GM23338 (cell line): Measurements from ENCODE around the gene SMIM41. TPM values are rescaled to one million over a fixed set of nuclear protein-coding genes. Genes with fewer than 3 reads are reported as not detected.

Experiments
- ATAC-seq: fragments of 200-7000 bp; cut with Tn5 transposase; 3 replicates; pipeline ENCODE4 v1.9.1; 2020
- DNase-seq: peaks from one replicate; pipeline ENCODE4 v3.0.0-alpha.2; 2015; ENCODE audit warnings: low spot score
- H2AFZ ChIP-seq: fragments of 200-600 bp; sonication (generic); 2 replicates; pipeline ENCODE4 v1.8.0; 2016; ENCODE audit warnings: antibody characterized with exemption, mild to moderate bottlenecking, moderate library complexity
- H3F3A ChIP-seq: fragments of 200-600 bp; sonication (generic); replicated peaks from 2 replicates; pipeline ENCODE4 v1.8.0; 2017; ENCODE audit warnings: antibody characterized with exemption, mixed run types, low read depth
- H3K27ac ChIP-seq: fragments of 200-600 bp; sonication (generic); 2 replicates; pipeline ENCODE4 v1.6.1; 2016; ENCODE audit warnings: low read depth
- H3K27me3 ChIP-seq: fragments of 200-600 bp; sonication (generic); 2 replicates; pipeline ENCODE4 v1.8.0; 2016; ENCODE audit warnings: mild to moderate bottlenecking, mixed run types, moderate library complexity; ENCODE audit not compliant: insufficient read depth
- H3K36me3 ChIP-seq: fragments of 200-600 bp; sonication (generic); 2 replicates; pipeline ENCODE4 v1.8.0; 2016; ENCODE audit warnings: mild to moderate bottlenecking; ENCODE audit not compliant: insufficient read depth
- H3K4me1 ChIP-seq: fragments of 200-600 bp; sonication (generic); 2 replicates; pipeline ENCODE4 v1.8.0; 2016; ENCODE audit warnings: mild to moderate bottlenecking, moderate library complexity; ENCODE audit not compliant: insufficient read depth
- H3K4me2 ChIP-seq: fragments of 200-600 bp; sonication (generic); 2 replicates; pipeline ENCODE4 v1.7.1; 2017; ENCODE audit warnings: mixed run types
- H3K4me3 ChIP-seq: fragments of 200-600 bp; sonication (generic); 2 replicates; pipeline ENCODE4 v1.6.1; 2016; ENCODE audit warnings: mixed run types
- H3K79me2 ChIP-seq: fragments of 200-600 bp; sonication (generic); replicated peaks from 2 replicates; pipeline ENCODE4 v1.8.0; 2017; ENCODE audit warnings: mild to moderate bottlenecking; ENCODE audit not compliant: insufficient read depth
- H3K9me2 ChIP-seq: fragments of 200-600 bp; sonication (generic); 2 replicates; pipeline ENCODE4 v1.8.0; 2017; ENCODE audit not compliant: insufficient read depth
- H4K20me1 ChIP-seq: fragments of 200-600 bp; sonication (generic); replicated peaks from 2 replicates; pipeline ENCODE4 v1.8.0; 2017; ENCODE audit warnings: mild to moderate bottlenecking; ENCODE audit not compliant: insufficient read depth
- H3K27ac Mint-ChIP-seq: 2 replicates; pipeline ENCODE4 v1.8.0; 2020; ENCODE audit warnings: inconsistent platforms, mild to moderate bottlenecking, moderate library complexity, mixed read lengths
- H3K27me3 Mint-ChIP-seq: 3 replicates; pipeline ENCODE4 v1.8.0; 2022; ENCODE audit warnings: low read depth, mild to moderate bottlenecking, moderate library complexity, mixed read lengths, inconsistent platforms; ENCODE audit not compliant: insufficient read depth, poor library complexity
- H3K36me3 Mint-ChIP-seq: 3 replicates; pipeline ENCODE4 v1.8.0; 2021; ENCODE audit warnings: low read depth, mild to moderate bottlenecking, inconsistent platforms, moderate library complexity, mixed read lengths
- H3K4me1 Mint-ChIP-seq: 3 replicates; pipeline ENCODE4 v1.8.0; 2020; ENCODE audit warnings: mild to moderate bottlenecking, inconsistent platforms, mixed read lengths
- H3K4me3 Mint-ChIP-seq: 3 replicates; pipeline ENCODE4 v1.8.0; 2021; ENCODE audit warnings: moderate library complexity, mild to moderate bottlenecking, inconsistent platforms, mixed read lengths
- H3K9me3 Mint-ChIP-seq: 3 replicates; pipeline ENCODE4 v1.8.0; 2020; ENCODE audit warnings: moderate library complexity, mild to moderate bottlenecking, inconsistent platforms, mixed read lengths
- CREB1 ChIP-seq: fragments of 250-450 bp; sonication (Bioruptor Pico); IDR thresholded peaks from 2 replicates; pipeline ENCODE4 v1.5.0; 2020; ENCODE audit warnings: low read depth, mild to moderate bottlenecking, moderate library complexity
- EZH2 ChIP-seq: fragments of 200-600 bp; sonication (generic); IDR thresholded peaks from one replicate; pipeline ENCODE4 v1.8.0; 2017; ENCODE audit warnings: antibody characterized with exemption, mild to moderate bottlenecking, low read depth; ENCODE audit not compliant: unreplicated experiment
- EZH2phosphoT487 ChIP-seq: fragments of 200-600 bp; sonication (generic); IDR thresholded peaks from one replicate; pipeline ENCODE4 v1.8.1; 2018; ENCODE audit warnings: antibody characterized with exemption; ENCODE audit not compliant: unreplicated experiment
- JUNB ChIP-seq: IDR thresholded peaks from one replicate; pipeline ENCODE4 v1.6.1; 2016; ENCODE audit warnings: antibody characterized with exemption; ENCODE audit not compliant: unreplicated experiment
- NANOG ChIP-seq: IDR thresholded peaks from 2 replicates; pipeline ENCODE4 v1.6.1; 2016; ENCODE audit warnings: antibody characterized with exemption, borderline replicate concordance
- POLR2AphosphoS5 ChIP-seq: IDR thresholded peaks from 2 replicates; pipeline ENCODE4 v1.6.1; 2016; ENCODE audit warnings: antibody characterized with exemption, low read depth
- STAT1 ChIP-seq: IDR thresholded peaks from one replicate; pipeline ENCODE4 v1.6.1; 2016; ENCODE audit warnings: antibody characterized with exemption; ENCODE audit not compliant: unreplicated experiment
- ZNF114 ChIP-seq: fragments of 250-450 bp; sonication (Bioruptor Pico); IDR thresholded peaks from 2 replicates; pipeline ENCODE4 v1.5.0; 2020; ENCODE audit warnings: mild to moderate bottlenecking, moderate library complexity
- ZNF331 ChIP-seq: fragments of 250-450 bp; sonication (Bioruptor Pico); IDR thresholded peaks from 2 replicates; pipeline ENCODE4 v1.5.0; 2020; ENCODE audit warnings: low read depth, mild to moderate bottlenecking, moderate library complexity
- polyA plus RNA-seq: library from polyadenylated mRNA; unstranded; fragments of >200 nt; fragmentation: Nextera tagmentation; extraction: Ambion mirVana; gene quantifications from 2 replicates; pipeline ENCODE4 v1.2.1, GENCODE V29; 2016
- total RNA-seq: library from RNA; depleted of rRNA; stranded (reverse); fragments of >200 nt; shearing (Covaris generic); gene quantifications from 2 replicates; pipeline ENCODE4 v1.2.3, GENCODE V29; 2014
- TF ChIP-seq, protein P1 (sequence below): IDR thresholded peaks from 2 replicates; pipeline ENCODE4 v1.6.1; 2016; ENCODE audit warnings: antibody characterized with exemption
- TF ChIP-seq, protein P2 (sequence below): IDR thresholded peaks from one replicate; pipeline ENCODE4 v1.6.1; 2018; ENCODE audit warnings: antibody characterized with exemption; ENCODE audit not compliant: unreplicated experiment

The SMIM41 gene
- total and polyA plus RNA-seq, 2 experiments from 2014 or later = 0.66 TPM

DNA sequence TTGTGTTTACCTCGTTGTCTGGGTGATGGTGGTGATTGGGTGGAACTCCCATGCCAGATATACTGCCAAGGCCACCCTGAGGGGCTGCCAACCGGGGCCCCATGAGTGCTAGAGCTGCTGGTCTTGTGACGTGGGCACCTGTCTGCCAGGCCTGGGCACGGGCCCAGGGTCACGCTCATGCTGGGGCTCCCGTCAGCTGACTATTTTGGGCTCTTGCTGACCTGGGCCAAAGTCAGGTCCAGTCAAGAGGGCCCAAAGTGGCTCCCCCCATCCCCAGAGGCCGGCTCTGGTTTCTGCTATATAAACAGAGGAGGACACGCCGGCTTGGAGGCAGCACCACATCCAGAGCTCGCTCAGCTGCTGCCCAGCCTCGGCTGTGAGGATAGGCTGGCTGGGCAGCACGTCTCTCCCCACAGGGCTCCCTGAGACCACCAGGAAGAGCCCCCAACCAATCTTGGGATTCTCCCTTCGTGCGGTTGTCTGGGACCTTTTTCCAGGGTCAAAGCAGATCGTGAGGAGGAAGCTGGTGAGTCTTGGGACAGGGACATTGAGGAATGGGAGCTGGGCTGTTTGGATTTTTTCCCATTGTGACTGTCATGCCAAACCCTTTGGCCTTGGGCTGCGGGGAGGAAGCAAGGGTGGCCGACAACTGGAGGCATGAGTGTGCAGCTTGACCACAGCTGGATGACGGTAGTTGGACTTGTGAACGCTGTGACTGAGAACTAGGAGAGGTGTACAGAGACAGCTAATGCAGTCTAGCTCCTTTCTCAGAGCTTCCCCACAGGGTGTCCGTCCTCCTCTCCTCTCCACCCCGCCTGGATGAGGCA, 35.9 kb upstream of the SMIM41 start:
- no peak overlapping the region for H2AFZ ChIP-seq
- peaks cover 14% of the 10 kb centered on the region for H3K27me3 ChIP-seq
- H3K9me2 ChIP-seq = no peaks in the 10 kb centered on the region
- H3K27me3 Mint-ChIP-seq = peaks cover 12% of the 10 kb centered on the region
- no peak overlapping the region for H3K4me2 ChIP-seq
- H3K4me1 ChIP-seq = no peaks in the 10 kb centered on the region
- H3K36me3 Mint-ChIP-seq = peaks cover 11% of the 10 kb centered on the region; the same call in 2 of the 3 replicates
- H4K20me1 ChIP-seq = peaks cover 7% of the 10 kb centered on the region
- peaks cover 9% of the 10 kb centered on the region; the same call in 1 of the 2 replicates for H3K79me2 ChIP-seq
- no peak for TF ChIP-seq POLR2AphosphoS5
- no peak for TF ChIP-seq NANOG
- TF ChIP-seq, protein P1, sequence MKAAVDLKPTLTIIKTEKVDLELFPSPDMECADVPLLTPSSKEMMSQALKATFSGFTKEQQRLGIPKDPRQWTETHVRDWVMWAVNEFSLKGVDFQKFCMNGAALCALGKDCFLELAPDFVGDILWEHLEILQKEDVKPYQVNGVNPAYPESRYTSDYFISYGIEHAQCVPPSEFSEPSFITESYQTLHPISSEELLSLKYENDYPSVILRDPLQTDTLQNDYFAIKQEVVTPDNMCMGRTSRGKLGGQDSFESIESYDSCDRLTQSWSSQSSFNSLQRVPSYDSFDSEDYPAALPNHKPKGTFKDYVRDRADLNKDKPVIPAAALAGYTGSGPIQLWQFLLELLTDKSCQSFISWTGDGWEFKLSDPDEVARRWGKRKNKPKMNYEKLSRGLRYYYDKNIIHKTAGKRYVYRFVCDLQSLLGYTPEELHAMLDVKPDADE = no peak
- no peak for TF ChIP-seq STAT1
- TF ChIP-seq ZNF331 (CRISPR knock-in tag) = no peak
- ATAC-seq (no peak), DNase-seq (no peak)
- peak overlapping the region; percentile 62; the same call in 1 of the 2 replicates for H3K27ac Mint-ChIP-seq
- no peaks in the 10 kb centered on the region for H3K9me3 Mint-ChIP-seq
- H3K36me3 ChIP-seq = no peaks in the 10 kb centered on the region
- H3K27ac ChIP-seq = no peak overlapping the region
- H3F3A ChIP-seq = peaks cover 2% of the 10 kb centered on the region; the same call in 1 of the 2 replicates
- H3K4me1 Mint-ChIP-seq = peaks cover 10% of the 10 kb centered on the region
- H3K4me3 Mint-ChIP-seq = no peak overlapping the region
- H3K4me3 ChIP-seq = no peak overlapping the region

DNA sequence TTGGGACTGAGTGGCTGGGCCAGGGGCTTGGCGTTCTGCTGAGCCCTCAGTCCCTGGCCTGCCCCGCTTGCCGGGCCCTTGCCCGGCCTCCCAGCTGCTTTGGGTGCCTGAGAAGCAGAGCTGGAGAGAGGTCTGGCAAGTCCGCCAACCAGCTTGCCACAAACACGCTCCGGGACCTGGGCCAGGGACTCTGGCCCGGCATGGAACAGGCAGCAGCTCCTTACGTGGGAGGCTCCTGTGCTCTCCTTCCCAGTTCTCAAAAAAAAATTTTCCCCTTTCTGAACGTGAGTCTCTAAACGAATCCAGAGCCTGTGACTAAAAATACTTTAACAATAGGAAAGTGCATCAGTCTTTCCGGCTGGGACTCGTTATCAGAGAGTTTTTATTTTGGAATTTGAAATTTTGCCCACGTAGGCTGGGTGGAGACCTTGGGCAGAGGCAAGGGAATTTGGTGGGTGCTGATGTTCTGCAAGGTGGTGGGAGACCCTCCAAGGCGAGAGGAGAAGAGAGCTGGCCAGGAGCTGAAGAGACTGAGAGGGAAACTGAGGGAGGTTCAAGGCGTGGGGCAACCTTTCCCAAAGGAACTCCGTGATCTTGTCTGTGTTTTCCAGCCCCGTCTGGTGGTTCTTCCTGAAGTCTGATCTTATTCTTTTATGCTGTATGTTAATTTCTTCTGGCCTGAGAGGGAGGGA, 35.1 kb upstream of the SMIM41 start:
- Histone ChIP-seq H2AFZ (no peak overlapping the region), H3K79me2 (0 out of 2 replicates have a peak, but pooled peaks cover under 1% of the 10 kb centered on the region), H3K4me3 (no peak overlapping the region), H3K4me2 (no peak overlapping the region), H3K9me2 (no peaks in the 10 kb centered on the region), H3K27ac (no peak overlapping the region), H3K36me3 (no peaks in the 10 kb centered on the region), H3F3A (0 out of 2 replicates have a peak, but pooled peaks cover 2% of the 10 kb centered on the region), H3K27me3 (peaks cover 19% of the 10 kb centered on the region), H3K4me1 (no peaks in the 10 kb centered on the region), H4K20me1 (peaks cover 8% of the 10 kb centered on the region)
- H3K4me1 Mint-ChIP-seq = peaks cover 14% of the 10 kb centered on the region
- H3K36me3 Mint-ChIP-seq = peaks cover 11% of the 10 kb centered on the region; the same call in 2 of the 3 replicates
- ATAC-seq (no peak), DNase-seq (no peak)
- no peak overlapping the region for H3K4me3 Mint-ChIP-seq
- H3K27ac Mint-ChIP-seq = no peak overlapping the region
- H3K9me3 Mint-ChIP-seq = no peaks in the 10 kb centered on the region; the same call in 2 of the 3 replicates
- H3K27me3 Mint-ChIP-seq = peaks cover 20% of the 10 kb centered on the region
- TF ChIP-seq CREB1 (CRISPR knock-in tag) (no peak), EZH2phosphoT487 (no peak), EZH2 (no peak), STAT1 (no peak), POLR2AphosphoS5 (no peak), ZNF114 (no peak), NANOG (no peak), JUNB (no peak)
- TF ChIP-seq, protein P2, sequence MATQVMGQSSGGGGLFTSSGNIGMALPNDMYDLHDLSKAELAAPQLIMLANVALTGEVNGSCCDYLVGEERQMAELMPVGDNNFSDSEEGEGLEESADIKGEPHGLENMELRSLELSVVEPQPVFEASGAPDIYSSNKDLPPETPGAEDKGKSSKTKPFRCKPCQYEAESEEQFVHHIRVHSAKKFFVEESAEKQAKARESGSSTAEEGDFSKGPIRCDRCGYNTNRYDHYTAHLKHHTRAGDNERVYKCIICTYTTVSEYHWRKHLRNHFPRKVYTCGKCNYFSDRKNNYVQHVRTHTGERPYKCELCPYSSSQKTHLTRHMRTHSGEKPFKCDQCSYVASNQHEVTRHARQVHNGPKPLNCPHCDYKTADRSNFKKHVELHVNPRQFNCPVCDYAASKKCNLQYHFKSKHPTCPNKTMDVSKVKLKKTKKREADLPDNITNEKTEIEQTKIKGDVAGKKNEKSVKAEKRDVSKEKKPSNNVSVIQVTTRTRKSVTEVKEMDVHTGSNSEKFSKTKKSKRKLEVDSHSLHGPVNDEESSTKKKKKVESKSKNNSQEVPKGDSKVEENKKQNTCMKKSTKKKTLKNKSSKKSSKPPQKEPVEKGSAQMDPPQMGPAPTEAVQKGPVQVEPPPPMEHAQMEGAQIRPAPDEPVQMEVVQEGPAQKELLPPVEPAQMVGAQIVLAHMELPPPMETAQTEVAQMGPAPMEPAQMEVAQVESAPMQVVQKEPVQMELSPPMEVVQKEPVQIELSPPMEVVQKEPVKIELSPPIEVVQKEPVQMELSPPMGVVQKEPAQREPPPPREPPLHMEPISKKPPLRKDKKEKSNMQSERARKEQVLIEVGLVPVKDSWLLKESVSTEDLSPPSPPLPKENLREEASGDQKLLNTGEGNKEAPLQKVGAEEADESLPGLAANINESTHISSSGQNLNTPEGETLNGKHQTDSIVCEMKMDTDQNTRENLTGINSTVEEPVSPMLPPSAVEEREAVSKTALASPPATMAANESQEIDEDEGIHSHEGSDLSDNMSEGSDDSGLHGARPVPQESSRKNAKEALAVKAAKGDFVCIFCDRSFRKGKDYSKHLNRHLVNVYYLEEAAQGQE = no peak
